ENCODE data around the gene DBF4. TPM values are rescaled to one million over a fixed set of nuclear protein-coding genes. Genes with fewer than 3 reads are reported as not detected.

Gene DBF4
- total and polyA plus RNA-seq, 10 of the 15 experiments (the other 5 are each of a cell fraction or from before 2014, with no cell fraction given): 29.3 to 89.8 (median 62.4) TPM

- ATAC-seq: no peak
- peaks cover 1 to 10% of the 10 kb centered on the region in 2 experiments for H3K36me3 ChIP-seq (ENCODE audit: control insufficient read depth in 2 of 2, insufficient read depth in 2 of 2, low read length in 1 of 2)
- FAIRE-seq: no peak
- H3K79me2 ChIP-seq (ENCODE audit: control insufficient read depth, insufficient read depth, low read length): peaks cover 33% of the 10 kb centered on the region
- no peaks in the 10 kb centered on the region; the same call in 2 of the 3 replicates for H3K9me3 ChIP-seq (replicated peaks; ENCODE audit: control insufficient read depth, insufficient read depth, low read length)
- intact Hi-C loops (cut with micrococcal nuclease; ENCODE audit: unreplicated experiment) (loop anchor here (1.0 to 5.0 kb wide), 3 partner anchors 90 to 575 kb away; no protein-coding TSS in a partner anchor), in situ Hi-C loops (cut with MboI) (loop anchor here (10.0 kb wide), 1 partner anchor 572 kb away; no protein-coding TSS in a partner anchor)
- H4K20me1 ChIP-seq (ENCODE audit: control insufficient read depth, insufficient read depth): no peaks in the 10 kb centered on the region
- TF ChIP-seq SMC3 (IDR thresholded peaks at IDR 0.05; ENCODE audit: borderline replicate concordance, low read length) (peak; percentile 54; the same call in 1 of the 2 replicates), FOXM1 (IDR thresholded peaks at IDR 0.05; ENCODE audit: low read depth, low read length) (no peak), RAD21 (IDR thresholded peaks at IDR 0.05; ENCODE audit: insufficient read depth, low read depth, low read length) (peak; percentile 56), CTCF (IDR thresholded peaks at IDR 0.05 in 2 of 3, conservative IDR thresholded peaks at IDR 0.05 in 1 of 3; ENCODE audit: control insufficient read depth in 2 of 3, extremely low read depth in 1 of 3, insufficient read depth in 1 of 3, low read depth in 3 of 3, low read length in 3 of 3) (peak in 2 of 3 experiments; percentile 8 to 32; a peak in 2 of 6 replicates)
- H3K27ac ChIP-seq (ENCODE audit: control insufficient read depth, insufficient read depth): no peak overlapping the region
- H3K4me3 ChIP-seq: no peak overlapping the region
- ChIA-PET RAD21 (ENCODE audit: unreplicated experiment) (interaction anchor here (0.6 to 4.1 kb wide), 34 partner anchors 9 to 571 kb away, joined by 3 to 34 read pairs (median 4); partner anchors contain the start of genes ADAM22, DBF4 and SLC25A40), POLR2A (interaction anchor here (0.7 kb wide), 3 partner anchors 89 to 830 kb away, joined by 3 to 5 read pairs (median 5); no protein-coding TSS in a partner anchor), SMC1A (ENCODE audit: uncharacterized antibody, unreplicated experiment) (interaction anchor here (0.6 to 6.5 kb wide), 28 partner anchors 8 to 381 kb away, joined by 3 to 55 read pairs (median 5); partner anchors contain the start of gene ABCB1), CTCF (interaction anchor here (0.6 to 6.6 kb wide), 46 partner anchors 9 to 578 kb away, joined by 3 to 81 read pairs (median 5); partner anchors contain the start of genes ABCB1, ADAM22, DBF4 and SLC25A40)
- no peaks in the 10 kb centered on the region for H3K4me1 ChIP-seq (ENCODE audit: control insufficient read depth, insufficient read depth, low read length)
- no TSS peak for BruUV-seq (replicated peaks)
- H3K27me3 ChIP-seq (replicated peaks in 1 of 2; ENCODE audit: control insufficient read depth in 2 of 2, insufficient read depth in 2 of 2, low read length in 1 of 2): no peaks in the 10 kb centered on the region
- no peak for DNase-seq (ENCODE audit: low read depth, low spot score)
- H3K9ac ChIP-seq (ENCODE audit: control insufficient read depth, insufficient read depth, low read length): no peak overlapping the region
- no peak overlapping the region for H2AFZ ChIP-seq (ENCODE audit: control insufficient read depth, low read depth, low read length)
- no peak overlapping the region for H3K4me2 ChIP-seq (ENCODE audit: control insufficient read depth, insufficient read depth)
Observed at GRCh38 chr7:87886875-87887274, 10.6 kb downstream of the DBF4 start.

All from GM12878 (cell line).